Effector memory CD4-positive, alpha-beta T cell (primary cell): ENCODE measurements around the gene KIR2DL3.
"Not testable (repeated sequence)": the region's sequence is repeated elsewhere in the genome, so short reads cannot be mapped to it uniquely, and the experiment has no call there.

Experiments used
- DNase-seq, 3 donors: peaks; one replicate each; pipeline ENCODE4 v3.0.0-alpha.2; 2020
- H3K27ac ChIP-seq: 2 replicates; pipeline ENCODE4 v1.7.0; 2013; ENCODE audit warnings: mild to moderate bottlenecking, low read length, moderate library complexity; ENCODE audit not compliant: insufficient read depth, poor library complexity, severe bottlenecking
- H3K27me3 ChIP-seq: replicated peaks from 2 replicates; pipeline ENCODE4 v1.7.0; 2013; ENCODE audit warnings: mild to moderate bottlenecking, low read length; ENCODE audit not compliant: insufficient read depth, control insufficient read depth, poor library complexity, severe bottlenecking
- H3K36me3 ChIP-seq: 2 replicates; pipeline ENCODE4 v1.7.0; 2013; ENCODE audit warnings: mild to moderate bottlenecking, low read length, moderate library complexity; ENCODE audit not compliant: control insufficient read depth, insufficient read depth
- H3K4me1 ChIP-seq: 2 replicates; pipeline ENCODE4 v1.7.0; 2013; ENCODE audit warnings: low read length, mild to moderate bottlenecking; ENCODE audit not compliant: control insufficient read depth, insufficient read depth, poor library complexity, severe bottlenecking
- H3K4me3 ChIP-seq: 2 replicates; pipeline ENCODE4 v1.7.0; 2013; ENCODE audit warnings: low read length, low read depth, mild to moderate bottlenecking; ENCODE audit not compliant: insufficient read depth, poor library complexity, severe bottlenecking
- H3K9me3 ChIP-seq: 2 replicates; pipeline ENCODE4 v1.7.0; 2013; ENCODE audit warnings: mild to moderate bottlenecking, low read length, moderate library complexity; ENCODE audit not compliant: control insufficient read depth

Gene KIR2DL3

GRCh38 chr19:54769646-54770045 is 31.3 kb downstream of the KIR2DL3 start, which contains the start of gene KIR2DL1:
KIR2DL1 (plus strand) TSS chr19:54769793; CDS start chr19:54769851, 58 bp downstream.
- H3K27me3 ChIP-seq, DNase-seq: not testable (repeated sequence)

GRCh38 chr19:54770511-54770910 is 32.2 kb downstream of the KIR2DL3 start:
- H3K27me3 ChIP-seq, H3K9me3 ChIP-seq, H3K27ac ChIP-seq, H3K36me3 ChIP-seq, H3K4me3 ChIP-seq, H3K4me1 ChIP-seq, DNase-seq: not testable (repeated sequence)

More at GRCh38 chr19:54769646-54770045, 31.3 kb downstream of the KIR2DL3 start, which contains the start of gene KIR2DL1:
- H3K27ac ChIP-seq, H3K36me3 ChIP-seq, H3K4me1 ChIP-seq, H3K9me3 ChIP-seq, H3K4me3 ChIP-seq: not testable (repeated sequence)

- not testable (repeated sequence) for H3K27ac ChIP-seq, H3K4me3 ChIP-seq, H3K4me1 ChIP-seq, H3K27me3 ChIP-seq, DNase-seq, H3K36me3 ChIP-seq, H3K9me3 ChIP-seq
Observed at GRCh38 chr19:54771018-54771960, 33.0 kb downstream of the KIR2DL3 start.

GRCh38 chr19:54772666-54773065 is 34.4 kb downstream of the KIR2DL3 start:
- H3K4me3 ChIP-seq, H3K9me3 ChIP-seq, DNase-seq, H3K27me3 ChIP-seq, H3K36me3 ChIP-seq, H3K27ac ChIP-seq, H3K4me1 ChIP-seq: not testable (repeated sequence)

- not testable (repeated sequence) for H3K27ac ChIP-seq, H3K9me3 ChIP-seq, H3K4me1 ChIP-seq, H3K4me3 ChIP-seq, H3K27me3 ChIP-seq, DNase-seq, H3K36me3 ChIP-seq
Observed at GRCh38 chr19:54775095-54775815, 36.9 kb downstream of the KIR2DL3 start.

- not testable (repeated sequence) for H3K4me1 ChIP-seq, H3K27me3 ChIP-seq, H3K27ac ChIP-seq, H3K4me3 ChIP-seq, H3K9me3 ChIP-seq, H3K36me3 ChIP-seq, DNase-seq
Observed at GRCh38 chr19:54775830-54776229, 37.5 kb downstream of the KIR2DL3 start.

GRCh38 chr19:54777851-54778250 is 39.5 kb downstream of the KIR2DL3 start:
- DNase-seq, H3K36me3 ChIP-seq, H3K4me3 ChIP-seq, H3K27ac ChIP-seq, H3K4me1 ChIP-seq, H3K27me3 ChIP-seq, H3K9me3 ChIP-seq: not testable (repeated sequence)

- not testable (repeated sequence) for H3K4me1 ChIP-seq, H3K36me3 ChIP-seq, H3K27me3 ChIP-seq, DNase-seq, H3K27ac ChIP-seq, H3K9me3 ChIP-seq, H3K4me3 ChIP-seq
Observed at GRCh38 chr19:54778896-54779295, 40.6 kb downstream of the KIR2DL3 start.

- not testable (repeated sequence) for H3K9me3 ChIP-seq, H3K4me3 ChIP-seq, DNase-seq, H3K36me3 ChIP-seq, H3K4me1 ChIP-seq, H3K27me3 ChIP-seq, H3K27ac ChIP-seq
Observed at GRCh38 chr19:54782916-54783315, 44.6 kb downstream of the KIR2DL3 start.

- not testable (repeated sequence) for H3K27me3 ChIP-seq, H3K36me3 ChIP-seq, H3K27ac ChIP-seq, H3K9me3 ChIP-seq, H3K4me3 ChIP-seq, H3K4me1 ChIP-seq, DNase-seq
Observed at GRCh38 chr19:54786091-54786723, 47.9 kb downstream of the KIR2DL3 start.
